ENCODE measurements around the gene CNTNAP5.

Gene CNTNAP5

GRCh38 chr2:124325667-124326440 is 300.8 kb downstream of the CNTNAP5 start:
- TF ChIP-seq CTCF (IDR thresholded peaks at IDR 0.05; ENCODE audit: low read depth, low read length, missing control alignments), result no peak
- no peak for DNase-seq (ENCODE audit: extremely low read depth, low read depth)
- no peak overlapping the region for H3K4me3 ChIP-seq (replicated peaks; ENCODE audit: low read depth, low read length)

GRCh38 chr2:124327303-124327702 is 302.2 kb downstream of the CNTNAP5 start:
- TF ChIP-seq CTCF (IDR thresholded peaks at IDR 0.05; ENCODE audit: low read depth, low read length, missing control alignments), result no peak
- H3K4me3 ChIP-seq (replicated peaks; ENCODE audit: low read depth, low read length), result no peak overlapping the region
- DNase-seq (ENCODE audit: extremely low read depth, low read depth), result no peak

- no peak overlapping the region for H3K4me3 ChIP-seq (replicated peaks; ENCODE audit: low read depth, low read length)
- TF ChIP-seq CTCF (IDR thresholded peaks at IDR 0.05; ENCODE audit: low read depth, low read length, missing control alignments), result no peak
- DNase-seq (ENCODE audit: extremely low read depth, low read depth), result no peak
These were observed 303.3 kb downstream of the CNTNAP5 start for GRCh38 chr2:124328397-124328796.

GRCh38 chr2:124333784-124334183 is 308.7 kb downstream of the CNTNAP5 start:
- DNase-seq (ENCODE audit: extremely low read depth, low read depth), result no peak
- TF ChIP-seq CTCF (IDR thresholded peaks at IDR 0.05; ENCODE audit: low read depth, low read length, missing control alignments), result no peak
- H3K4me3 ChIP-seq (replicated peaks; ENCODE audit: low read depth, low read length), result no peak overlapping the region

- no peak for DNase-seq (ENCODE audit: extremely low read depth, low read depth)
- H3K4me3 ChIP-seq (replicated peaks; ENCODE audit: low read depth, low read length), result no peak overlapping the region
- no peak for TF ChIP-seq CTCF (IDR thresholded peaks at IDR 0.05; ENCODE audit: low read depth, low read length, missing control alignments)
These were observed 310.0 kb downstream of the CNTNAP5 start for GRCh38 chr2:124335058-124335457.

GRCh38 chr2:124339709-124340108 is 314.6 kb downstream of the CNTNAP5 start:
- no peak overlapping the region for H3K4me3 ChIP-seq (replicated peaks; ENCODE audit: low read depth, low read length)
- no peak for TF ChIP-seq CTCF (IDR thresholded peaks at IDR 0.05; ENCODE audit: low read depth, low read length, missing control alignments)
- DNase-seq (ENCODE audit: extremely low read depth, low read depth), result no peak

All from HFF-Myc (cell line).